ENCODE results near the gene PHYKPL.

PHYKPL gene

GRCh38 chr5:178232124-178232919 lies at the start of gene PHYKPL:
TSS of gene PHYKPL (minus strand) at chr5:178232802. CDS start at chr5:178232550, 252 bp downstream.
- peak; percentile 7 for DNase-seq

- DNase-seq, result no peak
Observed at GRCh38 chr5:178282391-178282790, 49.8 kb upstream of the PHYKPL start.

- DNase-seq, result no peak
Observed at GRCh38 chr5:178281331-178281730, 48.7 kb upstream of the PHYKPL start.

- DNase-seq, result no peak
Observed at GRCh38 chr5:178280631-178281030, 48.0 kb upstream of the PHYKPL start.

GRCh38 chr5:178279723-178280438 lies 47.3 kb upstream of the PHYKPL start:
- peak; percentile 1 for DNase-seq

- DNase-seq, result no peak
Observed at GRCh38 chr5:178279026-178279722, 46.6 kb upstream of the PHYKPL start.

- no peak for DNase-seq
Observed at GRCh38 chr5:178278358-178279023, 45.9 kb upstream of the PHYKPL start.

- no peak for DNase-seq
Observed at GRCh38 chr5:178277866-178278265, 45.3 kb upstream of the PHYKPL start.

- DNase-seq, result no peak
Observed at GRCh38 chr5:178277346-178277745, 44.7 kb upstream of the PHYKPL start.

GRCh38 chr5:178274781-178275537 lies 42.4 kb upstream of the PHYKPL start:
- DNase-seq, result no peak

GRCh38 chr5:178273665-178274541 lies 41.3 kb upstream of the PHYKPL start:
- DNase-seq, result no peak

GRCh38 chr5:178273041-178273440 lies 40.4 kb upstream of the PHYKPL start:
- DNase-seq, result no peak

- no peak for DNase-seq
Observed at GRCh38 chr5:178272591-178272990, 40.0 kb upstream of the PHYKPL start.

GRCh38 chr5:178271726-178272479 lies 39.3 kb upstream of the PHYKPL start:
- no peak for DNase-seq

GRCh38 chr5:178271231-178271630 lies 38.6 kb upstream of the PHYKPL start:
- no peak for DNase-seq

- DNase-seq, result no peak
Observed at GRCh38 chr5:178269499-178269898, 36.9 kb upstream of the PHYKPL start.

GRCh38 chr5:178267876-178268275 lies 35.3 kb upstream of the PHYKPL start:
- DNase-seq, result no peak

- DNase-seq, result no peak
Observed at GRCh38 chr5:178267245-178267644, 34.6 kb upstream of the PHYKPL start.

- no peak for DNase-seq
Observed at GRCh38 chr5:178266581-178266980, 34.0 kb upstream of the PHYKPL start.

- no peak for DNase-seq
Observed at GRCh38 chr5:178265746-178266145, 33.1 kb upstream of the PHYKPL start.

GRCh38 chr5:178264044-178264443 lies 31.4 kb upstream of the PHYKPL start:
- no peak for DNase-seq
